Gastroesophageal sphincter (tissue), 3 donors: ENCODE data around the gene SOWAHB.

Experiments used
- CTCF ChIP-seq, 4 experiments: fragments of 200-600 bp in 2 of 4; fragments of 450-650 bp in 2 of 4; sonication (generic) in 1 of 4; IDR thresholded peaks; one replicate each; pipeline ENCODE4 v1.5.1; 2017 to 2019; ENCODE audit warnings: antibody characterized with exemption in 4 of 4, mild to moderate bottlenecking in 2 of 4, moderate library complexity in 2 of 4
- POLR2A ChIP-seq, 2 donors: fragments of 450-650 bp; IDR thresholded peaks; one replicate each; pipeline ENCODE4 v1.6.1; 2017; ENCODE audit warnings: antibody characterized with exemption in 2 of 2, mild to moderate bottlenecking in 2 of 2, moderate library complexity in 1 of 2
- POLR2AphosphoS5 ChIP-seq: sonication (generic); formaldehyde crosslinking; IDR thresholded peaks from one replicate; pipeline ENCODE4 v1.6.1; 2017; ENCODE audit warnings: antibody characterized with exemption

- TF ChIP-seq CTCF (IDR thresholded peaks at IDR 0.05): no peak
- no peak for TF ChIP-seq POLR2AphosphoS5
- no peak for TF ChIP-seq POLR2A (IDR thresholded peaks at IDR 0.05)
Observed at GRCh38 chr4:76872556-76872955, 25.4 kb downstream of the SOWAHB start.
